ENCODE measurements around the gene KIAA2012. TPM values are rescaled to one million over a fixed set of nuclear protein-coding genes. Genes with fewer than 3 reads are reported as not detected.

The KIAA2012 gene
- total and polyA plus RNA-seq, 9 donors = 0.05 to 5.2 (median 0.27) TPM; not detected in 2

DNA sequence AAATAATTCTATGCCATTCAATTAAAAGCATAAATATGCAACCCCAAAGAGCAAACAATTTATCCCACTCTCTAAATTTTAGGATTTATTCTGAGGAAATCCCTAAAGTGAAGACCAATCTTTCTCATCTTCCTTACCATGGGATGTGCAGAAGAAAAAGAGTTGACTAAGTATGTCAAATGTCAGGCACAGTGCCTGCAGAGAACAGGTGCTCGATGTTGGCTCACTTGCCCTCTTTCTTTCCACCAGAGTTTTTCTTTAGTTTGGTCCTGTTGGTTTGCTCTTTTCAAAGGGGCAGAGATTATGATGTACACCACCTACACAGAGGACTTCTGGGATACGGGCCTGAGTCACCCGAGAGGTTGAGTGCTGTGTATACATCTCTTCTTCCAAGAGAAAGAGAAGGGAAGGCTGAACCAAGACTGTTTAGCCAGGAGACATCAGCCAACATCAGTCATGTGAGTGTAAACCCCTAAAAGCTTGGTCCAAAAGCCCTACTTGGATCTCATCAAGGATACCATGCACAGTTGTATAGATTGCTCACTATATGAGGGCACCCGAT, 113.7 kb downstream of the KIAA2012 start:
- intact Hi-C loops (cut with DNase I) = no loop called here
- no peak for DNase-seq
- TF ChIP-seq EP300 (IDR thresholded peaks at IDR 0.05) (no peak), POLR2A (IDR thresholded peaks at IDR 0.05) (no peak)
- TF ChIP-seq, protein P1, sequence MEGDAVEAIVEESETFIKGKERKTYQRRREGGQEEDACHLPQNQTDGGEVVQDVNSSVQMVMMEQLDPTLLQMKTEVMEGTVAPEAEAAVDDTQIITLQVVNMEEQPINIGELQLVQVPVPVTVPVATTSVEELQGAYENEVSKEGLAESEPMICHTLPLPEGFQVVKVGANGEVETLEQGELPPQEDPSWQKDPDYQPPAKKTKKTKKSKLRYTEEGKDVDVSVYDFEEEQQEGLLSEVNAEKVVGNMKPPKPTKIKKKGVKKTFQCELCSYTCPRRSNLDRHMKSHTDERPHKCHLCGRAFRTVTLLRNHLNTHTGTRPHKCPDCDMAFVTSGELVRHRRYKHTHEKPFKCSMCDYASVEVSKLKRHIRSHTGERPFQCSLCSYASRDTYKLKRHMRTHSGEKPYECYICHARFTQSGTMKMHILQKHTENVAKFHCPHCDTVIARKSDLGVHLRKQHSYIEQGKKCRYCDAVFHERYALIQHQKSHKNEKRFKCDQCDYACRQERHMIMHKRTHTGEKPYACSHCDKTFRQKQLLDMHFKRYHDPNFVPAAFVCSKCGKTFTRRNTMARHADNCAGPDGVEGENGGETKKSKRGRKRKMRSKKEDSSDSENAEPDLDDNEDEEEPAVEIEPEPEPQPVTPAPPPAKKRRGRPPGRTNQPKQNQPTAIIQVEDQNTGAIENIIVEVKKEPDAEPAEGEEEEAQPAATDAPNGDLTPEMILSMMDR (IDR thresholded peaks at IDR 0.05) = no peak
- Histone ChIP-seq H3K4me3 (no peak overlapping the region), H3K4me1 (ENCODE audit: insufficient read depth) (no peaks in the 10 kb centered on the region), H3K36me3 (no peaks in the 10 kb centered on the region), H3K9me3 (no peaks in the 10 kb centered on the region), H3K27ac (no peak overlapping the region), H3K27me3 (no peaks in the 10 kb centered on the region)
- WGBS, 3 donors = 89 to 98% (median 96%) methylated on average over 4 of the region's 4 CpGs

DNA sequence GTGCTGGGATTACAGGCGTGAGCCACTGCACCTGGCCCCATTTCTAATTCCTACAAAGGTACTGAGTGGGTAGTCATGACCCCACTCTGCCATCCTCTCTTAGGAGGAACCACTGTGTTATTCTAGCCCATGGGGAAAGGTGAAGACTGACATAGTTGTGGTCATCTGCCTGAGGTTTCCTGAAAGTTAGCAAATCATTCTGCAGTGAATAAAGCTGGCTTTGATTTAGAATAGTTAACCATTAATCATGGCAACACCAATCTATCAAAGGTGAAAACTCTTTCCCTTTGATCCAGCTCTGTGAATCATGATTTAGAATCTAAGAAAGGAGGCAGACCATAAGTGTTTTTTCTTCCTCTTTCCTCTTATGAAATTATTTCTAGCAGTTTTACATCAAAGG, 114.5 kb downstream of the KIAA2012 start:
- Histone ChIP-seq H3K36me3 (no peaks in the 10 kb centered on the region), H3K27ac (no peak overlapping the region), H3K4me3 (no peak overlapping the region), H3K27me3 (no peaks in the 10 kb centered on the region), H3K4me1 (ENCODE audit: insufficient read depth) (no peaks in the 10 kb centered on the region), H3K9me3 (no peaks in the 10 kb centered on the region)
- intact Hi-C loops (cut with DNase I) = no loop called here
- DNase-seq = no peak
- TF ChIP-seq, protein P1 (IDR thresholded peaks at IDR 0.05) = no peak
- 60 to 88% (median 62%) methylated on average over 1 of the region's 1 CpG for WGBS, 3 donors

DNA sequence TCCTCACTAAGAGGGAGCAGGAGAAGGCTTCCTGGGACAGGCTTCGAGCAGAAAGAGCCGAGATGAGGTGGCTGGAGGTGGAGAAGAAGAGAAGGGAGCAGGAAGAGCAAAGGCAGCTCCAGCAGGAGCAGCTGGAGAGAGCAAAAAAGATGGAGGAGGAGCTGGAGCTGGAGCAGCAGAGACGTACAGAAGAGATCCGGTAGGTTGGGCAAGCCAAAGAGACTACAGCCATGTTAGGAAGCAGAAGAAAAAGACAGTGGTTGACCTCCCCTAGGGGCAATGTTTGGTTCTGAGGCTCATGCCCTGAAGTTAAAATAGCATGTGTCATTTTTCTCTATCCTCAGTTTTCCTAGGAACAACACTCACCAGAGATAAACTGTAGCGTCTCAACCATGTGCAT, 120.2 kb downstream of the KIAA2012 start:
- Histone ChIP-seq H3K36me3 (no peaks in the 10 kb centered on the region), H3K27me3 (no peaks in the 10 kb centered on the region), H3K4me1 (ENCODE audit: insufficient read depth) (no peaks in the 10 kb centered on the region), H3K9me3 (no peaks in the 10 kb centered on the region), H3K4me3 (no peak overlapping the region), H3K27ac (no peak overlapping the region)
- intact Hi-C loops (cut with DNase I) = no loop called here
- WGBS, 3 donors = 85 to 90% (median 87%) methylated on average over 5 of the region's 5 CpGs
- no peak for DNase-seq
- TF ChIP-seq, protein P1 (IDR thresholded peaks at IDR 0.05) = no peak
- TF ChIP-seq POLR2A (IDR thresholded peaks at IDR 0.05) = no peak
- no peak for TF ChIP-seq EP300 (IDR thresholded peaks at IDR 0.05)

DNA sequence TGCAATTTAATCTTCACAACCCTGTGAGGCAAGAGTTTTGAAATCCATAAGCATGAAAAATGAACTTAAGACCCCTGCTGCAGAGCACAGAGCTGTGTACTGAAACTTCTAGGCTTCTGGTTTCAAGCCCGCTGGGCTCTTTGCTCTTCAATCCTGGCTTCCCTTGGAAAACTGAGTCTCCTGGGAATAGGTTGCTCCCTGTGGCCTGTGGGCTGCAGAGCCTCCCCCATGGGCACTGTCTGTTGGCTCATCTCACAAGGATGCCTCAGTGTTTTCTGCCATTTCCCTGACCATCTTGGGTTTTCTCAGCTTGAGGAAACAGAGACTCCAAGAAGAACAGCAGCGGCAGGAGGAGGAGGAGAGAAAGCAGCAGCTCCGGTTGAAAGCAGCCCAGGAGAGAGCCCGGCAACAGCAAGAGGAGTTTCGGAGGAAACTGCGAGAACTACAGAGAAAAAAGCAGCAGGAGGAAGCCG, 120.9 kb downstream of the KIAA2012 start:
- WGBS, 3 donors = 79 to 84% (median 84%) methylated on average over 7 of the region's 7 CpGs
- H3K9me3 ChIP-seq = no peaks in the 10 kb centered on the region
- no peak for DNase-seq
- no peak overlapping the region for H3K27ac ChIP-seq
- H3K4me3 ChIP-seq = no peak overlapping the region
- H3K4me1 ChIP-seq (ENCODE audit: insufficient read depth) = no peaks in the 10 kb centered on the region
- H3K27me3 ChIP-seq = no peaks in the 10 kb centered on the region
- intact Hi-C loops (cut with DNase I) = no loop called here
- TF ChIP-seq, protein P1 (IDR thresholded peaks at IDR 0.05) = no peak
- TF ChIP-seq EP300 (IDR thresholded peaks at IDR 0.05) (no peak), POLR2A (IDR thresholded peaks at IDR 0.05) (no peak)
- H3K36me3 ChIP-seq = no peaks in the 10 kb centered on the region
